GM18505 (cell line): ENCODE data around the gene OR51E1.

Experiments used
- ATAC-seq: cut with Tn5 transposase; IDR thresholded peaks from one replicate; pipeline ENCODE4 v1.9.1; 2021; ENCODE audit not compliant: unreplicated experiment
- POLR2A ChIP-seq: IDR thresholded peaks from 4 replicates; pipeline ENCODE4 v1.6.1; 2011; ENCODE audit warnings: borderline replicate concordance; ENCODE audit not compliant: insufficient read depth, insufficient read length; ENCODE audit errors: extremely low read depth

Gene OR51E1

DNA sequence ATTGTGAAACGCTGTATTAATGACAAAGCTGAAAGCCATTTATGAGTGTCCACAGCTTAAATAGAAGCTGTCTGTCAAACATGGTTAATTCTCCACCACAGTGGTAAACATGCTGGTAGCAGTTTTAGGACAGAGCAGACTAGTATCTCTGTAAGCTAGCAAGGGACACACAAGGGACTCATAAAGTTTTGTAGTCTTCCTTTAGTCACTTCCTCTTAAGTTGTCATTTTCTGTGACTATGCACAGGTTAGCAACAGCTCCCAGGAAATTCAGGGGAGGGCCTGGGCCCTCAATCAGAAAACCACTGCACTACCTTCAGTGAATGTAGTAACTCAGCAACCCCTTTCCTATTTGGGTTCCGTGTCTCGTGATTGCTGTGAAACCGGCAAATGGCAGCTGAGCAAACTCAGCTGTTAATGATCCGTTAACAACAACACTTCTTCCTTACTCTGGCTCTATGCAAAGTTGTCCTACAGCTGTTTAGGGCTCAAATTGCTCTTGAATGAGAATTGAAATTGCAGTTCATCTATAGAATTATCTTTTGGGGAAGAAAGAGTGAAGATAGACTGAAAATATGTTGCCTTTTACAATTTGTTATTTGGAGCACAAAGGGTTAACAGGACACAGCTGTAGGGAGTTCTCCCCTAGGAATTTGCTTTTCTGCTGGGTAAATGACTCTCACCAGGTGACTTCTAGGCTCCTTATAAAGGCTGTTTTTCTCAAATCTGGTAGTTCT is 60.4 kb downstream of the OR51E1 start, which contains the start of gene MMP26:
MMP26 (plus strand) TSS at position 731 of the 736 bp plus-strand sequence.
- no peak for ATAC-seq
- TF ChIP-seq POLR2A: no peak

DNA sequence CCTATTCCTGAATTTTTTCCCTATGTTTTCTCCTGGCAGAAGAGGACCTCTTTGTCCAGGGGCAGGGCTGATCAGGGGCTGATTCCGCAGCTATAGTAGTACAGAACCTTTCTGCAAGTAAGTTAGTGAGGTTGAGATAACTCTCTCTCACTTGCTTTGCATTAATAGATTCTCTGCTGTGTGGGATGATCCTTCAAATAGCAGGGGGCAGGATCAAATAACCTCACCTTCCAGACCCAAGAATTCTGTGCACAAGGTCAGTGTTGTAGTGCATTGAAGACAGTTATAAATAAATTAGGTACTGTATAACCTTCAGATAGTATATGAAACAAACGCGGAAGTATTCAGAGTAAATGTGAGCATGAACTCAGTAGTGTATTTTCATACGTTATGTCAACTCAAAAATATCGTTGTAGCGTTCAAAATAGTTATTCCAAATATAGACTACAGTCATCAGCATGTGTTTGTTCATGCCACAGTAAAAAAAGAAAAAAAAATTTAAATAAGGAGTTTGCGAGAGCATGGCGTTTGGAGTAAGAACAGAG is 61.1 kb downstream of the OR51E1 start:
- no peak for ATAC-seq
- no peak for TF ChIP-seq POLR2A
